ENCODE measurements around the gene NEDD4L. TPM values are rescaled to one million over a fixed set of nuclear protein-coding genes. Genes with fewer than 3 reads are reported as not detected.

Gene NEDD4L
- polyA plus RNA-seq, 1 experiment: 14.1 TPM

DNA sequence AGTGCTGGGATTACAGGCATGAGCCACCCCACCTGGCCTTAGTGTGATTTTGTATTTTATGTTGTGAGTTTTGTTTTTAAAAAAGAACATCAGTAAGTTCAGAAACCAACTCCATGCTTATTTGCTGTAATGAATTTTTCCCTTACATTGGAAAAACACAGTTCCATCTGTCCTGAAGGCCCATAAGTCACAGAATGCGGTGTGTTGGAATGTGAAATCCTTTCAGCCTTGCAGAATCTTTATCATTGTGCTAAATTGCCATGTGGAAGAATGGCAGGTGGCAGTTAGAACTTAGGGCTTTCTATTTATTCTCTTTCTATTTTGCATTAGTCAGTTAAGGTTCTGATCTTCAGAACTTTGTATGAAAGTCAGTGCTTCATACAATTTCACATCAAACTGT, 52.6 kb downstream of the NEDD4L start:
- H3K36me3 ChIP-seq (ENCODE audit: control insufficient read depth, insufficient read depth, low read length): no peaks in the 10 kb centered on the region
- ChIA-PET CTCF (interaction anchor here (0.6 kb wide), 1 partner anchor 42 kb away, joined by 4 read pairs; no protein-coding TSS in a partner anchor), POLR2A (no interaction called here)
- H3K27me3 ChIP-seq (ENCODE audit: control insufficient read depth, insufficient read depth, low read length): no peaks in the 10 kb centered on the region
- no peak overlapping the region for H3K4me3 ChIP-seq (ENCODE audit: low read depth, low read length)
- no peak for DNase-seq (ENCODE audit: low read depth)
- TF ChIP-seq, protein P1, sequence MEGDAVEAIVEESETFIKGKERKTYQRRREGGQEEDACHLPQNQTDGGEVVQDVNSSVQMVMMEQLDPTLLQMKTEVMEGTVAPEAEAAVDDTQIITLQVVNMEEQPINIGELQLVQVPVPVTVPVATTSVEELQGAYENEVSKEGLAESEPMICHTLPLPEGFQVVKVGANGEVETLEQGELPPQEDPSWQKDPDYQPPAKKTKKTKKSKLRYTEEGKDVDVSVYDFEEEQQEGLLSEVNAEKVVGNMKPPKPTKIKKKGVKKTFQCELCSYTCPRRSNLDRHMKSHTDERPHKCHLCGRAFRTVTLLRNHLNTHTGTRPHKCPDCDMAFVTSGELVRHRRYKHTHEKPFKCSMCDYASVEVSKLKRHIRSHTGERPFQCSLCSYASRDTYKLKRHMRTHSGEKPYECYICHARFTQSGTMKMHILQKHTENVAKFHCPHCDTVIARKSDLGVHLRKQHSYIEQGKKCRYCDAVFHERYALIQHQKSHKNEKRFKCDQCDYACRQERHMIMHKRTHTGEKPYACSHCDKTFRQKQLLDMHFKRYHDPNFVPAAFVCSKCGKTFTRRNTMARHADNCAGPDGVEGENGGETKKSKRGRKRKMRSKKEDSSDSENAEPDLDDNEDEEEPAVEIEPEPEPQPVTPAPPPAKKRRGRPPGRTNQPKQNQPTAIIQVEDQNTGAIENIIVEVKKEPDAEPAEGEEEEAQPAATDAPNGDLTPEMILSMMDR (IDR thresholded peaks at IDR 0.05; ENCODE audit: insufficient read depth, low read depth, low read length): no peak

DNA sequence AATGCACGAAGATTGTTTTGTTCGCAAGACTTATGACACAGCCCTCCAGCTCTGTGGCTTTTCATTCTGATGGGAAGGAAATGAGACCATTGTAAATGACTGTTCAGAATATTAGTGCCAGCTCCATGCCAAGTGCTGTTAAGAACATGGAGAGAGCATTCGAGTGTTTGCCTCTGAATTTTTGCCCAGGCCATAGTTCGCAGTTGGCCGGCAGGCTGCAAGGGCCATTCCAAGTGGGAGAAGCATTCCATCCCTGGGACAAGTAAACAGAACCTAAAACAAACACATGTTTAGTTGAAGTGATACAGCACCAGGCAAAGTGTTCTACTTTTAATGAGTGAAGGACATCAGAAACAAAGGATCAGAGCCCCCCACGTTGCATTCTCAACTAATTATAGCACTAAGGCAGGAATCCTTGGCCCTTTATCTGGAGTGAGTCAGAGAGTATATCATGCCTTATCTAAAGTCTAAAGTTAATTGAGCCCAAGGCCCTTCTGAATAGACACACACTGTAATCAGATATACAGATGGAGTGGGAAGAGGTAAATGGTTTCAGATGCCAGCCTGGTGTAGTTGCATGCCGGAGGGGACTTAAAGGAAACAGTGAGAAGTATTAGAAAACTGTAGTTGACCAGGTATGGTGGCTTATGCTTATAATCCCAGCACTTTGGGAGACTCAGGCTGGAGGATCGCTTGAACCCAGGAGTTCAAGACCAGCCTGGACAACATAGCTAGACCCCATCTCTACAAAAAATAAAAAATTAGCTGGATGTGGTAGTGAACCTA, 53.3 kb downstream of the NEDD4L start:
- TF ChIP-seq, protein P1 (IDR thresholded peaks at IDR 0.05; ENCODE audit: insufficient read depth, low read depth, low read length): no peak
- ChIA-PET CTCF (interaction anchor here (0.6 kb wide), 1 partner anchor 43 kb away, joined by 4 read pairs; no protein-coding TSS in a partner anchor), POLR2A (no interaction called here)
- H3K4me3 ChIP-seq (ENCODE audit: low read depth, low read length): no peak overlapping the region
- H3K27me3 ChIP-seq (ENCODE audit: control insufficient read depth, insufficient read depth, low read length): no peaks in the 10 kb centered on the region
- no peak for DNase-seq (ENCODE audit: low read depth)
- no peaks in the 10 kb centered on the region for H3K36me3 ChIP-seq (ENCODE audit: control insufficient read depth, insufficient read depth, low read length)

DNA sequence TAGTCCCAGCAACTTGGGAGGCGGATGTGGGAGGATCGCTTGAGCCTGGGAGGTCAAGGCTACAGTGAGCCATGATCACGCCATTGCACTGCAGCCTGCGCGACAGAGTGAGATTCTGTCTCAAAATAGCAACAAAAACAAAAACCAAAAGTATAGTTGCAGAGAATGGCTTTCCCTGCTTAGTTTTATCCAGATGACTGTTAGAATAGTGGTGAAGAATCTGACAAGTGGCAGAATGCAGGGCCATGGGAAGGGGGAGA, 53.8 kb downstream of the NEDD4L start:
- CTCF ChIA-PET: no interaction called here
- no peak overlapping the region for H3K4me3 ChIP-seq (ENCODE audit: low read depth, low read length)
- POLR2A ChIA-PET: no interaction called here
- H3K36me3 ChIP-seq (ENCODE audit: control insufficient read depth, insufficient read depth, low read length): no peaks in the 10 kb centered on the region
- no peaks in the 10 kb centered on the region for H3K27me3 ChIP-seq (ENCODE audit: control insufficient read depth, insufficient read depth, low read length)
- TF ChIP-seq, protein P1 (IDR thresholded peaks at IDR 0.05; ENCODE audit: insufficient read depth, low read depth, low read length): no peak
- DNase-seq (ENCODE audit: low read depth): no peak

DNA sequence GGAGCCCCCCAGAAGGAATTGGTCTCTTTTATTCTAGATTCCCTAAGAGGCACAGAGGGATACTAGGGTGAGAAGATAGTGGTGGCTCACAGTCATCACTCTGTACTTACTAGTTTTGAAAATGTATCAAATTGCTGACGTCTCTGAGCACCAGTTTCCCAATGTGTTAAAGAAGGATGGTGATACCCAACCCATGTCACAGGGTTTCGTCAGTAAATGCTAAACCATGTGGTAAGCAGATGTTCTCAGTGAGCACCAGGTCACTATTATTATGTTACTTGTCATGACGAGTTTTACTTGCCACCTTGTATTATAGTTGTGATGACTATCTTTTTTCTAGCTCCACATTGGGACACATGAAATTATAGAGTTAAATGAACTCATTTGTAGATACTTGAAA, 54.7 kb downstream of the NEDD4L start:
- Histone ChIP-seq H3K36me3 (ENCODE audit: control insufficient read depth, insufficient read depth, low read length) (no peaks in the 10 kb centered on the region), H3K27me3 (ENCODE audit: control insufficient read depth, insufficient read depth, low read length) (no peaks in the 10 kb centered on the region), H3K4me3 (ENCODE audit: low read depth, low read length) (no peak overlapping the region)
- TF ChIP-seq, protein P1 (IDR thresholded peaks at IDR 0.05; ENCODE audit: insufficient read depth, low read depth, low read length): no peak
- ChIA-PET CTCF (interaction anchor here (0.7 to 1.9 kb wide), 2 partner anchors 14 to 23 kb away, joined by 3 to 6 read pairs; no protein-coding TSS in a partner anchor), POLR2A (no interaction called here)
- DNase-seq (ENCODE audit: low read depth): no peak

DNA sequence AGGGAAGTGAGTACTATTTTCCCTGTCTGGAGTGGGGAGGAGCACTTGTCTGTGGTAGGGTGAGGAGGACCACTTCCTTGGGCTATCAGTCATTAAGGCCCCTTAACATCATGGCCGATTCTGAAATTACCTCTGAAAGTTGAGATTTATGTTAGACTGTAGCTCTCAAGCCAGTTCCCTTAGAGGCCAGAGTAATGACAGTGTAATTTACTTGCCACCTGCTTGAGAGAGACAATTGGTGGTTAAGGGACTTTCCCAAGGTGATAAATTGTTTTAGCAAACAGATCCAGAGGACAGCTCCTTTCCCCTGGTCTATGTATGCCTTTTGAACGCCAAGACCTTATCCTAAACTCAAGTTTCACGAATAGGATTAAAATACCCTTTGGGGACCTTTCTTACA, 56.1 kb downstream of the NEDD4L start:
- TF ChIP-seq, protein P1 (IDR thresholded peaks at IDR 0.05; ENCODE audit: insufficient read depth, low read depth, low read length): no peak
- CTCF ChIA-PET: interaction anchor here (0.6 to 1.9 kb wide), 2 partner anchors 18 to 22 kb away, joined by 3 to 6 read pairs; no protein-coding TSS in a partner anchor
- H3K27me3 ChIP-seq (ENCODE audit: control insufficient read depth, insufficient read depth, low read length): no peaks in the 10 kb centered on the region
- POLR2A ChIA-PET: no interaction called here
- H3K4me3 ChIP-seq (ENCODE audit: low read depth, low read length): no peak overlapping the region
- H3K36me3 ChIP-seq (ENCODE audit: control insufficient read depth, insufficient read depth, low read length): no peaks in the 10 kb centered on the region
- no peak for DNase-seq (ENCODE audit: low read depth)

Measured in BJ (cell line).